ENCODE results near the gene GRHL1. TPM values are rescaled to one million over a fixed set of nuclear protein-coding genes. Genes with fewer than 3 reads are reported as not detected.

The GRHL1 gene
- total and polyA plus RNA-seq, 2 donors (not counting 3 experiments of a cell fraction or from before 2014, with no cell fraction given) = 0.37 to 1.1 TPM

GRCh38 chr2:9958057-9958456 is 6.6 kb downstream of the GRHL1 start:
- H3K4me1 ChIP-seq (ENCODE audit: control insufficient read depth, extremely low read depth, insufficient read depth, low read length) = no peaks in the 10 kb centered on the region
- BruUV-seq (replicated peaks) = no TSS peak
- H2AFZ ChIP-seq (ENCODE audit: low read depth, low read length) = no peak overlapping the region
- no peaks in the 10 kb centered on the region for H3K9me3 ChIP-seq (replicated peaks; ENCODE audit: control insufficient read depth, insufficient read depth, low read length)
- ChIA-PET POLR2A (interaction anchor here (0.5 kb wide), 1 partner anchor 18 kb away, joined by 3 read pairs; no protein-coding TSS in a partner anchor), CTCF (interaction anchor here (1.5 to 1.6 kb wide), 2 partner anchors 14 to 26 kb away, joined by 4 to 7 read pairs; no protein-coding TSS in a partner anchor)
- no peaks in the 10 kb centered on the region for H3K79me2 ChIP-seq (ENCODE audit: control insufficient read depth, insufficient read depth, low read length)
- intact Hi-C loops (cut with micrococcal nuclease) = no loop called here
- H4K20me1 ChIP-seq (replicated peaks; ENCODE audit: control insufficient read depth, extremely low read depth, insufficient read depth, low read length) = no peaks in the 10 kb centered on the region
- H3K27me3 ChIP-seq (ENCODE audit: control insufficient read depth in 2 of 2, insufficient read depth in 2 of 2, low read length in 2 of 2) = no peaks in the 10 kb centered on the region
- FAIRE-seq (no peak), DNase-seq (ENCODE audit: low read depth, low spot score) (no peak)
- H3K27ac ChIP-seq (ENCODE audit: insufficient read depth, low read depth, low read length) = no peak overlapping the region
- no peaks in the 10 kb centered on the region for H3K9me1 ChIP-seq (replicated peaks; ENCODE audit: control insufficient read depth, extremely low read depth, insufficient read depth, low read length)
- dilution Hi-C loops (cut with MboI; ENCODE audit: extremely low pct_ligation_motif_present, low sequenced_read_pairs) = loop anchor here (25.0 kb wide), 1 partner anchor 146 kb away; no protein-coding TSS in a partner anchor
- TF ChIP-seq MAX (IDR thresholded peaks at IDR 0.05; ENCODE audit: insufficient read depth, insufficient read length) (no peak), CTCF (IDR thresholded peaks at IDR 0.05; ENCODE audit: extremely low read depth in 1 of 2, insufficient read depth in 1 of 2, low read depth in 1 of 2, low read length in 2 of 2) (no peak), MYC (IDR thresholded peaks at IDR 0.05; ENCODE audit: low read depth, low read length) (no peak), POLR2AphosphoS5 (IDR thresholded peaks at IDR 0.05; ENCODE audit: insufficient read depth, low read depth, low read length) (no peak), GATA2 (IDR thresholded peaks at IDR 0.05; ENCODE audit: insufficient read depth, insufficient read length, low read depth, low read length) (no peak), FOS (IDR thresholded peaks at IDR 0.05; ENCODE audit: borderline replicate concordance, insufficient read depth, low read length) (no peak), JUN (IDR thresholded peaks at IDR 0.05; ENCODE audit: borderline replicate concordance, insufficient read depth, insufficient read length, low read depth) (no peak)
- no peak overlapping the region for H3K9ac ChIP-seq (replicated peaks; ENCODE audit: extremely low read depth, insufficient read depth, low read length)
- H3K36me3 ChIP-seq (ENCODE audit: control insufficient read depth in 2 of 2, extremely low read depth in 1 of 2, insufficient read depth in 2 of 2, low read length in 2 of 2) = no peaks in the 10 kb centered on the region
- no peak overlapping the region for H3K4me3 ChIP-seq (replicated peaks in 1 of 3; ENCODE audit: insufficient read depth in 1 of 3, low read depth in 1 of 3, low read length in 3 of 3)
- H3K4me2 ChIP-seq (ENCODE audit: insufficient read depth, low read length) = no peak overlapping the region

Data from endothelial cell of umbilical vein (primary cell).